Lower leg skin (tissue), 3 donors: ENCODE data around the gene SLC17A8.

Experiments used
- POLR2A ChIP-seq, 2 donors: fragments of 450-650 bp; IDR thresholded peaks; one replicate each; pipeline ENCODE4 v1.6.1; 2016 to 2017; ENCODE audit warnings: antibody characterized with exemption in 2 of 2, mild to moderate bottlenecking in 1 of 2, moderate library complexity in 1 of 2
- TF ChIP-seq, protein P1 (sequence below), 3 donors: fragments of 450-650 bp; IDR thresholded peaks; one replicate each; pipeline ENCODE4 v1.5.1; 2016; ENCODE audit warnings: antibody characterized with exemption in 3 of 3, mild to moderate bottlenecking in 3 of 3, moderate library complexity in 2 of 3

DNA sequence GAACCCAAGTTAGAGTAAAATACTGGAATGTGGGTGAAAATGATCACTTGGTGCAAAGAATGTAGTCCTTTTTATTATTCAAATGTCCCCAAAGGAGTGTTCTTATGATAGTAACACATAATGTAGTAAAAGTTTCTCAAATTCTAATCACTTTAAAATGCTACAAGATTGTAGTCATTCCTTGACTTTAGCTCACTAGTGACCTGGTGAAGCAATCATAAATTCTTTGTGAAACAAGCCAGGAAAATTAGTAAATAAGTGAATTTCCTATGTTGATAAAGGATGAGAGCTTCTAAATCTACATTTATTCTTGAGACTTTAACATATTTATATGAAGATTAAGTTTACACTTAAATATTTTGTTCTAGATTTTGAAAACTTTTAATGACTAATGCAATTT lies 30.7 kb upstream of the SLC17A8 start:
- TF ChIP-seq, protein P1, sequence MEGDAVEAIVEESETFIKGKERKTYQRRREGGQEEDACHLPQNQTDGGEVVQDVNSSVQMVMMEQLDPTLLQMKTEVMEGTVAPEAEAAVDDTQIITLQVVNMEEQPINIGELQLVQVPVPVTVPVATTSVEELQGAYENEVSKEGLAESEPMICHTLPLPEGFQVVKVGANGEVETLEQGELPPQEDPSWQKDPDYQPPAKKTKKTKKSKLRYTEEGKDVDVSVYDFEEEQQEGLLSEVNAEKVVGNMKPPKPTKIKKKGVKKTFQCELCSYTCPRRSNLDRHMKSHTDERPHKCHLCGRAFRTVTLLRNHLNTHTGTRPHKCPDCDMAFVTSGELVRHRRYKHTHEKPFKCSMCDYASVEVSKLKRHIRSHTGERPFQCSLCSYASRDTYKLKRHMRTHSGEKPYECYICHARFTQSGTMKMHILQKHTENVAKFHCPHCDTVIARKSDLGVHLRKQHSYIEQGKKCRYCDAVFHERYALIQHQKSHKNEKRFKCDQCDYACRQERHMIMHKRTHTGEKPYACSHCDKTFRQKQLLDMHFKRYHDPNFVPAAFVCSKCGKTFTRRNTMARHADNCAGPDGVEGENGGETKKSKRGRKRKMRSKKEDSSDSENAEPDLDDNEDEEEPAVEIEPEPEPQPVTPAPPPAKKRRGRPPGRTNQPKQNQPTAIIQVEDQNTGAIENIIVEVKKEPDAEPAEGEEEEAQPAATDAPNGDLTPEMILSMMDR (IDR thresholded peaks at IDR 0.05), result no peak
- no peak for TF ChIP-seq POLR2A (IDR thresholded peaks at IDR 0.05)
